Hepatocyte (in vitro differentiated cells): ENCODE results near the gene GSTO1.

Source experiments
- EZH2 ChIP-seq: fragments of 200-600 bp; sonication (generic); IDR thresholded peaks from 2 replicates; pipeline ENCODE4 v1.6.1; 2016; ENCODE audit warnings: antibody characterized with exemption, mild to moderate bottlenecking, borderline replicate concordance
- TF ChIP-seq, protein P1 (sequence below): fragments of 200-600 bp; sonication (generic); IDR thresholded peaks from 2 replicates; pipeline ENCODE4 v1.5.1; 2016; ENCODE audit warnings: antibody characterized with exemption, mild to moderate bottlenecking; ENCODE audit not compliant: poor library complexity

DNA sequence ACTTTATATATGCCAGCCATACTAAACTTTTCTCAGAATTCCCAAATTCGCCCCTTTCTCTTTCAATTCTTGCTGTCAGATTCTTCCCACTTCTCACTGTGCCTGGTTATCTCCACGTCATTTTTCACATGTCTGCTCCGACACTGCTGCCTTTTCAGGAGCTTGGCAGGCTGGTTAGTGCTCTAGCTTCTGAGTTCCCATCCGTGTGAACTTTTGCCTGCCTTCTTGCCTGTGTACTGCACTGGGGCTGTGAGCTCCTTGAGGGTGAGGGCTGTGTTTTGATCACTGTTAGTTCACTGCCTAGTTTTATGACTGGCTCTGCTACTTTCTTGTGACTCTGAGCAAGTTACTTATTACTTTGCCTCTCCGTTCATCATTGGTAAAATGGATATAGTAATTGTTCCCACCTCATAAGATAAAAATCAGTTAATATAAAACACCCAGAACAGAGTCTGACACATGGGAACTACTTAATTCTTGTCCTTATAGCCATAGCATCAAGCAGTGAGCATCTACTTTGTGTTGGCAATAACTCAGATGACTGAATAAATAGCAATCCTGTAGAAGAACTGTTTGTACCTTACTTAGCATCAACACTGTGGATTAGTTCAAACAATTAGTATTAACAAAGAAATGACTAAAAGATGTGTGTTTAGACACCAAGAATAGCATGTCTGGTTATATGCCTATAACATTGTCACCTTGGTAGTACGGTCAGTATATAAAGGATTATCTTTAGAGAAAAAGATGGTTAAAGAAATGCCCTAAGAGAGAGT lies 5.5 kb downstream of the GSTO1 start:
- TF ChIP-seq, protein P1, sequence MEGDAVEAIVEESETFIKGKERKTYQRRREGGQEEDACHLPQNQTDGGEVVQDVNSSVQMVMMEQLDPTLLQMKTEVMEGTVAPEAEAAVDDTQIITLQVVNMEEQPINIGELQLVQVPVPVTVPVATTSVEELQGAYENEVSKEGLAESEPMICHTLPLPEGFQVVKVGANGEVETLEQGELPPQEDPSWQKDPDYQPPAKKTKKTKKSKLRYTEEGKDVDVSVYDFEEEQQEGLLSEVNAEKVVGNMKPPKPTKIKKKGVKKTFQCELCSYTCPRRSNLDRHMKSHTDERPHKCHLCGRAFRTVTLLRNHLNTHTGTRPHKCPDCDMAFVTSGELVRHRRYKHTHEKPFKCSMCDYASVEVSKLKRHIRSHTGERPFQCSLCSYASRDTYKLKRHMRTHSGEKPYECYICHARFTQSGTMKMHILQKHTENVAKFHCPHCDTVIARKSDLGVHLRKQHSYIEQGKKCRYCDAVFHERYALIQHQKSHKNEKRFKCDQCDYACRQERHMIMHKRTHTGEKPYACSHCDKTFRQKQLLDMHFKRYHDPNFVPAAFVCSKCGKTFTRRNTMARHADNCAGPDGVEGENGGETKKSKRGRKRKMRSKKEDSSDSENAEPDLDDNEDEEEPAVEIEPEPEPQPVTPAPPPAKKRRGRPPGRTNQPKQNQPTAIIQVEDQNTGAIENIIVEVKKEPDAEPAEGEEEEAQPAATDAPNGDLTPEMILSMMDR = no peak
- no peak for TF ChIP-seq EZH2
